Measurements from ENCODE around the gene HECTD3.

DNA sequence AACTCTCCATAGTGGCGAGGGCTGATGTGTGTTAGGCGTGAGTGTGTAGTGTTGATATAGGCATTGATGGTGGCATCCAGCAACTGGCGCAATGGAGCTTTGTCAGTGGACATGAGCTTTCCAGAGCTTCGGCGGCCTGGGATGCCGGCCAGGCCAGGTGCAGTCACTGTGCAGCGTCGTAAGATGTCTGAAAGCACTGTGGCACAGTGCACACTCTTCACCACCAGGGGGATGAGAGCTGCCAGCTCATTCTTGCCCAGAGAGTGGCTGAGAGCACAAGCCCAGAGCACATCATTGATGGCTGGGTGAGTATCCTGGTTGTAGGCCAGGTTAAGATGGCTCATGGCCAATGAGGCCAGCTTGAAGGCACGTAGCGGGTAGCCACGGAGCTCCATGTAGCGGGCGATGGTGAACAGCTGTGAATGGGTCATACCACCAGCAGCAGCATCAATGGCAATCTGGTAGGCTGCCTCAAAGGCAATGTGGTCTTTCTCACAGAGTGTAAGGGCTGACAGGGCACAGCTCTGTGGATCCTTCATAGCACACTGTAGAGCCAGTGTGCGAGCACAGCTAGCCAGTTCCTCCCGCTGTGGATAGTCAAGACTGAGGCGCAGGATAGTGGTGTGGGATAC lies 7.6 kb upstream of the HECTD3 start:
- TF ChIP-seq GATA3 (IDR thresholded peaks at IDR 0.05; ENCODE audit: low read depth, low read length) (no peak), GATA2 (IDR thresholded peaks at IDR 0.05; ENCODE audit: low read depth, low read length) (no peak)
